AG08396 (cell line): ENCODE results near the gene ST3GAL5.

Experiments
- DNase-seq: peaks from one replicate; pipeline ENCODE4 v3.0.0; 2012; ENCODE audit warnings: low spot score, mixed read lengths

Gene ST3GAL5

DNA sequence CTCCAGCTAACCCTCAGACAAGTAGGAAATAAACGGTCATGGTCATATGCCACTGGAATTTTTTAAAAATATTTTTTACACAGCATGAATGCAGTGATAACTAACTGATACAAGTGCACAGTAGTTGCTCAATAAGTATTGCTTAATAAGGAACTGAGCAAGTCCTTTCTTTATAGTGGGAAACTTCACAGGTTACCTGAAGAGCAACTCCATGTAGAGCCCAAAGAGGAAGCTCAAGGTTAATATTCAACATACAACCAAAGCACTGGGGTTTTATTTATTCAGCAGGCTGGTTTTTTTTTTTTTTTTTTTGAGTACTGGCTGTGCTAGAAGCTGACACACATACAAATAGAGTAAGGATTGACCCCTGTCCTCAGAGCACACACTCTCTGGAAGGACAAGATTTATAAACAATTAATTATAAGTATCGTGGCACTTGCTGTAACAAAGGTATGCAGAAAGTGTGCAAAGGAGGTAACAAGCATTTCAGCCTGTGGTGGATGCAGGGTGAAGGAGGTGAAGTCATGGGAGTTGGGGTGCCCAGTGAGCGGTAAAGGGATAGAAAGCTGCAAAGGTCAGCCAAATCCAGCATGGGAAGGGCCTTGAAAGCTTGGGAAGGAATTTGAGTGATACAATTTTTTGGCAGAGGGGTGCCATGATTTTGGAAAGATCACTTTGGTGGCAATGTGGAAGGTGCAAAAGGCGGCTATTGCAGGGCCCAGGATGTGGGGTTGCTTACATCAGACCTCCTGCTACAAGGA is 82.3 kb downstream of the ST3GAL5 start:
- DNase-seq = no peak

DNA sequence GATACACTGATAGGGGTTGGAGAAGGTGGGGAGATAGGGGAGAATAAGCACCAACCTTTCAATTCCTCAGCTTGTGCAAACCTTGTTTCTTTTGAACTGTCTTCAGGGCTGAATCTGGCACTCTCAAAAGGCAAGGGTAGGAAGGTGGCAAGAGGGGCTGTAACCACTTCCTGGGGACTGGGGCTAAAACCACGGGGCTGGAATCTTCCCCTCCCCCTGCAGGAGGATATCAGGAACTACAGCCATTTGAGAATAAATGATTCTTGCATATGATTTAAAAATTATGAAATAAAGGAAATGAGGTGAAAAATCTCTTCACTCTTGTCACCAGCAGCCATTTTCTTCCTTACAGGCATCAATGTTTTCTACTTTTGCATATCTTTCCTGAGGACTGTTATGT is 84.2 kb downstream of the ST3GAL5 start:
- DNase-seq = no peak

DNA sequence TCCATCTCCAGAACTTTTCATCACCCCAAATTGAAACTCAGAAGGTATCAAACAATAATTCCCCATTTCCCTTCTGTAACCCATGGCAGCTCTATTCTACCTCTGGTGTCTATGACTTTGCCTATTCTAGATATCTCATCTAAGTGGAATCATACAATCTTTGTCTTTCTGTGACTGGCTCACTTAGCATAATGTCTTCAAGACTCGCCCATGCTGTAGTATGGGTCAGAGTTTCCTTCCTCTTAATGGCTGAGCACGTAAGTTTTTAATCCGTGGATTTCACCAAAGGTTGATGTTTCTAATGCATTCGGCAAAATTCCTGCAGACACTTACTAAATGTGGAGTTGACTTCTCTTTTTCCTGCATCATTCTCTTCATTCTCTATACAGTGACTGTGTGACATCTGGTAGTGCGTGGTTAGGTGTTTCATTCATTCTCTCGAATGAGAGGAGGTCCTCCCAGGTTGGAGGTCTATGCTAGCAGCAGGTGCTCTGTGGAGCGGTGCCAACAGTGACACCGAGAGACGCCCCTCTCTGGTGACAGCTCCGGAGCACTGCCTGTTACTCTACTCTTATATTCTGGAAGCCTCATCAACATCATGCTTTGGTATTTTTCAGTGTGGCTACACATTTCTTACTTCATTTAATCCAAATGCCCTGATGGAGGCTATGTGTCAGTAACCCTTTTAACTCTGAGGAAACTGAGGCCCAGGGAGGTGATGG is 84.9 kb downstream of the ST3GAL5 start:
- no peak for DNase-seq

DNA sequence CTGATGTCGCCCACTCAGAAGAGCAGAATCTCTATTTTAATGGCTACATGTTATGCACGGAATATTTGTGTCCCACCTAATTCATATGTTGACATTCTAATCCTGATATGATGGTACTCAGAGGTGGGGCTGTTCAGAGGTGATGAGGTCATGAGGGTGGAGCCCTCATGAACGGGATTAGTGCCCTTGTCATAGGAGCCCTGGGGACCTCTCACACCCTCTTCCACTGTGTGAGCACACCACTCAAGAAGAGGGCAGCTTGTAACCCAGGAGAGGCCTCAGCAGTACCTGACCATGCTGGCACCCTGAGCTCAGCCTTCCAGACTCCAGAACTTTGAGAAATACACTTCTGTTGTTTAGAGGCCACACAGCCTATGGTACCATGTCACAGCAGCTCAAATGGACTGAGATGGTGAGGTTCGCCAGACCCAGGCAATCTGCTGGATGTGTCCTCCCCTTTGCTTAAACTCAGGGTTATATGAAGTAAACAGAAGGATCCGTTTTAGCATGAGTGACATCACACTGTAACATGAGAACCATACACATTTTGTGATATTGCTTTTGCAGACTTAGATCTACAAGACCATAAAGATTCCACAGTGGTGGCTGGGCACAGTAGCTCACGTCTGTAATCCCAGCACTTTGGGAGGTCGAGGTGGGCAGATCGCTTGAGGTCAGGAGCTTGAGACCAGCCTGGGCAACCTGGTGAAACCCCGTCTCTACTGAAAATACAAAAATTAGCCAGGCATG is 86.3 kb downstream of the ST3GAL5 start:
- no peak for DNase-seq

DNA sequence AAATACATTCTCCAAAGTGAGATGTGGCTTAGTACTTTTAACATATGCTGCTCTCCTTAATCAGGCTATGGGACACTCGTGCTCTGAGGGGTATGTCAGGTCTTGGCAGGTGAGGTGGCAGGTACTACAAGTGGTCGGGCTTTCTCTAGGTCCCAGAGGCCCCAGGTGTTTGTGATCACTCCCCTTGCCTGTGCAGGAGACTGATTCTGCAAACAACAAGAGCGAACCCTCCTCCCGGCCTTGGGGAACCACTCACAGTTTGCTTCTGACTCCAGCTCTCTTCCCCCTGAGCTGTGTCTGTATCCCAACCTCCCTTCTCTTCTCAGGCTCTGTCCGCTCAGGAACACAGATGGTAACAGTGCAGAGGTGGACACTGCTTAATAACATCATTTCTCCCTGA is 86.9 kb downstream of the ST3GAL5 start:
- no peak for DNase-seq

DNA sequence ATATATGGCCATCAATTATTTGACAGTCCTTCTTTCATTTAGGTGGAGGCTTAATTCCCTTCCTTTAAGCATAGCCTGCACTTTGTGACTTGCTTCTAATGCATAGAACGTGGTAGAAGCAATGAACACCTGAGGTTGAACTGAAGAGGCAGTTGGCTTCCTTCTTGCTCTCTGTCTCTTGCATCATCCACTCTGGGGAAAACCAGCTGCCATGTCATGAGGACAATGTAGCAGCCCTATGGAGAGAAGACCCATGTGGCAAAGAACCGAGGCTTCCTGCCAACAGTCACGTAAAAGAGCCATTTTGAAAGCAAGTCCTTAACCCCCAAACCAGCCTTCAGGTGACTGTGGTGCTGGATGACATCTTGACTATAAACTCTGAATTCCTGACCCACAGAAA is 88.2 kb downstream of the ST3GAL5 start:
- DNase-seq = no peak

DNA sequence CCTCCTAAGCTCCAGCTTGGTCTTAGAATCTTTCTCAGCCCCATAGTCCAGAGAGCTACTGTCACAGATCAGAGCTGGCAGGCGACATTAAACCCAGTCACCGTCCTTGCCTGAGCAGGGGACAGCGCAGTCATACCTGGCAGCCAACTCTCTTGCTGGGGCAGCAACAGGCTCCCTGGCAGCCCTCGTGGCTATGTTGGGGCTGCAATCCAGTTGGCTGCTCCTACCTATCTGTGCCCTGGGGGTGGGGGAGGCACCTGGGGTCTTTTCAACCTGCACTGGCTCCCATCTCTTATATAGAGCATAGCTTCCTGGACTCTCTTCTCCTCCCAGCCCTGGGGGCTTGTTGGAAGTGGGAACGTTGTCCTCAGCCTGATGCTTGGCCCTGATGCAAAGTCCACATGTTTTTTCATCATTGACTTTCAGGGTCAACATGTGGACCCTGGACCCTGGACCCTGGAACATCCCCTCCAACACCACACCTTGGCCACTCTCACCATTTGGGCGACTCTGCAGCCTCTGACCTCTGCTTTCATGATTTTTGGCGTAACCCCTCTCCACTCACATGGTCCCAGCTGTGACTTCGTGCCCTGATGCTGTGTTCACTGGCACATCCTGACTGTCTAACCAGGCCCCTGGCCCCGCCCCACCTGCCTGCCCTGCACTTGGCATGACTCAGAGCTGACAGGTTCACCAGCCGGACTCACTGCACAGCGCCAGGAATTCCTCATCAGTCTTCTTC is 89.4 kb downstream of the ST3GAL5 start:
- no peak for DNase-seq

DNA sequence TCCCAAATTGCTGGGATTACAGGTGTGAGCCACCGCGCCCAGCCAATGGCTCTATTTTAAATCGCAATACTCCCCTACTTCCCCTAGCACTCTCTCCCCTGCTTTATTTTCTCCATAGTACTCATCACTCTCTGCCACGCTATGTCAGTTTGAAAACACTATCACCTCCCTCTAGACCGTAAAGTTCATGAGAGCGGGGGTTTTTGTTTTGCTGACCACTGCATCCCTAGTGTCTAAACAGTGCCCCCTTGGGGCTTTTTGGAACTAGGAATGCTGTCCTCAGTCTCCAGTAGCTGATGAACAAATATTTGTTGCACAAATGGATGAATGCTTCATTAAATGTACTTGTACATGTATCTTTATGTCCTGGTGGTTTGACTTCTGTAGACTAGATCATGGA is 90.9 kb downstream of the ST3GAL5 start:
- DNase-seq = no peak

DNA sequence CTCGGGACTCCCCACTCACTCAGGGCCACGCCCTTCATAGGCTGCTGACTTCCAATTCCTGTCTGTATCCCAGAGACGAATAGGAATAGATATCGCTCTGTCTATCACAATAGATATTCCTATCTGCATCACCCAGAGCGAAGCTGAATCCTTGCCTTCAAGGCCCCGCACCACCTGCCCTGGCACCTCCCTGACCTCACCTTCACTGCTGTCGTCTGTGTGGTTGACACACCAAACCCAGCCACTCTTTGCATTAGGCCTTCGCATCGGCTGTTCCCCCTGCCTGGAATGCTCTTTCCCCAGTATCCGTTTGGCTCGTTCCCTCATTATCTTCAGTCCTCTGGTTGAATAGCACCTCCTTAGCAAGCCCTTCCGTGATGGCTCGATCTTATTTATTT is 91.5 kb downstream of the ST3GAL5 start:
- DNase-seq = no peak

DNA sequence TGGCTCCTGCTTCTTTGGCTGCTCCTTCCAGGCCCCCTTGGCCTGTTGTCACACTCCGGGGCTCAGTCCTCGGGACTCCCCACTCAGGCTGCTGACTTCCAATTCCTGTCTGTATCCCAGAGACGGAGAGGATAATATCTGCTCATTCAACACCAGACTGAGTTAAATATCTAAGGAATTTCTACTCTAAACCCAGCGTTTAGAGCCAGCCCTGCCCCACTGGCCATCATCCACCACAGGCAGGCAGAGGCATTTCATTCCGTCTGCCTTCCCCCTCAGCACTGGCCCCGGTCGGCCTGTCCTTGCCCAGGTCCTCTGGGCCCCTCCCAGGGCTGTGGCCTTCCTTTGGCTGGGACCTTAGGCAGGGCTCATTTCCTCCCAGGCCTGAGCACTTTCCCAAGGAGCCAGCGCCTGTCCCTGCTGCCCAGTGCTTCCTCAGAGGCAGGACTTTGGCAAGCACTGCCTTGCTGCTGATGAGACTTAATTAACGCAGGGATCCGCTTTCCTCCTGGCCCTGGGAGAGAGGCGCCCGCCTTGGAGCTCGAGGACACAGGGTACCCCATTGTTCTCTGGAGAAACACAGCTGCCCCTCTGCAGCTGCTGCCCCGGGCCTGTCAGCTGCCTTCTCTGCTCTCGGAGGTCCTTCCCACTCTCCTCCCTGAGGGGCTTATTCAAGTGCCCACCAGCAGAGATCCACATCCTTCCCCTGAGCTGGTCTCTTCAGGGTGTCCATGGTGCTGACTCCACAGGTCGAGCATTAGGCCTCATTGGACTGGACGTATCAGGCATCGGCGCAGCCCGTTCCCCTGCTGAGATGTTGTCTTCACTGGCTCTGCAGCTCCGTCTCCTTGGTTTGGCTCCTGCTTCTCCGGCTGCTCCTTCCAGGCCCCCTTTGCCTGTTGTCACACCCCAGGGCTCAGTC is 92.2 kb downstream of the ST3GAL5 start:
- DNase-seq = peak; percentile 73

DNA sequence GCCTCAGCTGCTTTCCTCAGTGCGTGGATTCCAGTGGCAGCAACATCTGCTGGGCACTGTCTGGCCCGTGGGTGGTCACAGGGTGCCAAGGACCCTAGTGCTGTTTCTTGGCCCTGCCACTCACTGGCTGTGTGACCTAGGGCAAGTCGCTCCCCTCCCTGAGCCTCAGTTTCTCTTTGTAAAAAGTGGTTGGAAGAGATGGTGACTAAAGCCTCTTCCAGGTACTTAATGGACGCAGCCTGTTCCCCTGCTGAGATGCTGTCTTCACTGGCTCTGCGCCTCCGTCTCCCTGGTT is 92.8 kb downstream of the ST3GAL5 start:
- no peak for DNase-seq

DNA sequence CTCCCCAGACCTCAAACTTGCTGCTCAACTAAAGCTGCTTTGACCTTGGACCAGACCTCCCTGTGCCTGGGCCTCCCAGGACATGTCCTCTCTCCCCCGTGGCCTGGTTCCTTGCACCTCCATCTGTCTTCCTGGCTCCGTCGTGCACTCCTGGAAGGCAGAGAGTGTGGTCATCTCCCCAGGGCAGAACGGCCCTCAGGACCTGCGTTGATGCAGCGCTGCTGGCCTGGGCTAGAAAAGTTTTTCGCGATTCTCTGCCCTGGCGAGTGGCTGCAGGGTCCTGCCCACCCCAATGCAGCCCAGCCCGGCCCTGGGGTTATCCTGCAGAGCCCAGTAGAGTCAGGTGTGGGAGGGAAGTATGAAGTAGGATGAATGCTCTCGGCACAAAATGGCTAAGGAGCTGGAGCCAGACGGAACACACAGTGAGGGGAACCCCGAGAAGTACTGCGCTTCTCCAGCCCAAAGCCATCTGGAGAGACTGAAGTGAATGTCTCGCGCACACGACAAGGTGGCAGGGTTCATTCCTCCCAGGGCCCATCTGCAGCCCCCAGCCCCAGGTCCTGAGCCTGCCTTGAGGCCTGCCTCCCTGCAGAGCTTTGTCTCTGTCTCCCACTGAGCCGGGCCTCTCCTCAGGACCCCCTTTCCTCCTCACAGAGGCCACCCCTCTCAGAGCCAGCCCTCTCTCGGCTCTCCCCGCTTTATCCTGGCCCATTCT is 93.3 kb downstream of the ST3GAL5 start:
- DNase-seq = no peak

DNA sequence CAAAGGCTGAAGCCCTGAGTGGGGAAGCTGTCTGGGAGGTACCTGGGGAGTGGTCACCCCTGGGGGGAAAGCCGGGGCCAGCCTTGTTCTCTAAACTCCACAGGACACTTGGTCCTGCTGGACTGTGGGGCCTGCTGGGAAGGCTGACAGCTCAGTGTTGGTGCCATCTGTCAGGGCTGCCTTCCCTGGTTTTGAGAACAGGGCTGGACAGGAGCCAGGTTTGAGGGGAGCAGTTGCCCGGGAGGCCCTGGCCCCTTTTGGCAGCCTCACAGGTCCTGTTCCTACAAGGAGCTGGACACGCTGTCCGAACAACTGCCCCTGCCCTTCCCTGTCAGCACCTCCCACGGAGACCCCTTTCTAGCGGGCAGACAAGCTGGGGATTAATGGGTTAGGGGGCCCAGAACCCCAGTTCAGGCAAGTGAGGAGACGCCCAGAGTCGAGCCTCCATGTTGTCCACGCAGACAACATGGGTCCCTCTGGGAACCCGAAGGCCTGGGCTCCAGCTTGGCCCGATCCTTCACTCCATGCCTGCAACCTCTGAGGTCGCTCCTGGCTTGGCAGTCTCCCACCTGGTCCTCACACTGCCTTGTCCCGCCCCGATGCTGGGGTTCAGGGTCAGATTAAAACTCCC is 94.2 kb downstream of the ST3GAL5 start:
- DNase-seq = no peak

DNA sequence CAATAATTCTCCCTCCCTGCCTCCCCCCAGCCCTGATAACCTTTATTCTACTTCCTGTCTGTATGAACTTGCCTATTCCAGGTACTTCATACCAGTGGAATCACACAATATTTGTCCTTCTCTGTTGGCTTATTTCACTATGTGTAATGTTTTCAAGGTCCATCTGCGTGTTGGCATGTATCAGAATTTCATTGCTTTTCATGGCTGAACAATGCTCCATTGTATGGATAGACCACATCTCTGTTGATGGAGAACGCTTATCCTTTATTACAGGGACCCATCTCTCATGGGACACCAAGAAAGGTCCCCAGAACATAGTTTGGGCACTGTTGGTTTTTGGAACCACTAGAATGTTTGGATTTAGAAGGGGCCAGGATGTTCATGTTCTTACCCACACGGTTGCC is 94.8 kb downstream of the ST3GAL5 start:
- no peak for DNase-seq

DNA sequence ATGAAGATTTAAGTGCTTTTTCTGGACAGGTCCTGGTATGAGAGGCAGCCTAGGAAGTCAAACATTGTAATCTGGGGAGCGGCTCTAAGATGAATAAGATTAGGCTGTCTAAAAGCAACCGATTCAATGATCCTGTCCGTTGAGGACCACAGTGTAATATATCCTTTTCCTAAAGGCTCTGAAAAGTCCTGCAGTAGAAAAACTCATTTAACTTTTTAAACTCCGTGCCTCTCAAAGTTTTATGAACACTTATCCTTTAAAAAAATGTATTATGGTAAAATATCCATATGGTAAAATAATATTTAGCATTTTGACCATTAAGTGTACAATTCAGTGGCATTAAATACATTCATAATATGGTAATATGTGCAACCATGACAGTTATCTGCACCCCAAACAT is 95.2 kb downstream of the ST3GAL5 start:
- no peak for DNase-seq

DNA sequence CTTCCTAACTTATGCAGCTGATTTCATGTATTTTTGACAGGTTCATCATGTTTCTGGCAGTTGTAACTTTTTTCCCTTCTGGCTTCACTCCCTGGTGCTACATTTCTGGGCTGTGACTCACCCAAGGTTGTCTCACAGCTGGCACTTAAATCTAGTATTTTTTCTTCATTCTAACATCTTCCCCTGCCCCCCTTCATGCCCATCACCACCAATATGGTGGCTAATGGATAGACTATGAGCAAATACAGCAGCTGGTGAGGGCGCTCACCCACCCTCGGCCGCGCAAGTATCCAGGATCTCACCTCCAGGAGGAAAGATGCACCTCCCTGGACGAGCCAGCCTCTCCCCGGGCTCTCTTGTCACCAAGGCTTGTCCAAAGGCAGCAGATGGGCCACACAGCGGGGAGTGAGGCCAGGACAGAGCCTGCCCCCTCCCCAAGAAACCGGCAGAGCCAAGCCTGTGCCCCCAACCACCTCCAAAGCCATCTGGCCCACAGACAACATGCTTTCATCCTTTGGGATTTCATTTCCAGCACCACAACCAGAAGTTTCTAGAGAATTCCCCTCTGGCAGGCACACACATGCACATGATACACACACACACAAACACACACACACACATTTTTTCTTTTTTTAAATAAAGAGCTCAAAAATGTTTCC is 95.9 kb downstream of the ST3GAL5 start:
- peak; percentile 68 for DNase-seq

DNA sequence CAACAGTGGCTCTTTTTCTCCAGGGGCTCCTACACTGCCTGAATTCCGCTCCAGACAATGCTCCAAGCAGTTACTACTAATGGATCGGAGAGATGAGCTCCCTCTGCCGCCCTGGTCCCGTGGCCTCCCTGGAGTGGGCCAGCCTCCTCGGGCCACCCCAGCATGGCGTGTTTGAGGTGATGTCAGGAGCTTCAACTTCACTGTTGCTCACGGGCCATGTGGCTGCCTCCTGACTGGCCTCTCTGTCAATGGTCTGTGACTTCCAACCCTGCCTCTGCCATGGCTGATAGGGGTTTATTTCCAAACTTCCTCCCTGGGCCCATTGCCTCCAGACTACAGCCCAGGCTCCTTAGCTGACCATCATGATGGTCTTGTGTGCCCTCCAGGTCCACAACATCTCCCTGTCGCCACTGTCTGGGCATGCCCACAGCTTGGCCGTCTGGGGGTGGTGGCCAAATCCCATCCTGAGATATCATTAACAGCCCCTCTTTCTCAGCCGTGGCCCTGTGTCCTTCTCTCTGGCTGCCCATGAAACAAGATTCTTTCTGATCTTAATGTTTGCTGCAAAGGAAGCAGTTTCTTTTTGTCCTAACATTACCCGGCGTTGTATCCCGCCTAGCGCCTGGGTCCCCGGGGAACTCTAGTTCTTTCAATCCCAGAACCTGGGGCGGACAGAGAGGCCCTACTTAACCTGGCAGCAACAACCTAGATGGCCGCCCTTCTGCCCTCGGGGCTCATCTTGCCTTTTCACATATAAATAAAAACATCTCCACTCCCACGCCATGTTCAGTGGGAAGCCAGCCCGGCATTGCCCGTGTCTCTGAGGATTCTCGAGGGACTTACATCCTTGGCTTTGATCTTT is 96.9 kb downstream of the ST3GAL5 start:
- no peak for DNase-seq

DNA sequence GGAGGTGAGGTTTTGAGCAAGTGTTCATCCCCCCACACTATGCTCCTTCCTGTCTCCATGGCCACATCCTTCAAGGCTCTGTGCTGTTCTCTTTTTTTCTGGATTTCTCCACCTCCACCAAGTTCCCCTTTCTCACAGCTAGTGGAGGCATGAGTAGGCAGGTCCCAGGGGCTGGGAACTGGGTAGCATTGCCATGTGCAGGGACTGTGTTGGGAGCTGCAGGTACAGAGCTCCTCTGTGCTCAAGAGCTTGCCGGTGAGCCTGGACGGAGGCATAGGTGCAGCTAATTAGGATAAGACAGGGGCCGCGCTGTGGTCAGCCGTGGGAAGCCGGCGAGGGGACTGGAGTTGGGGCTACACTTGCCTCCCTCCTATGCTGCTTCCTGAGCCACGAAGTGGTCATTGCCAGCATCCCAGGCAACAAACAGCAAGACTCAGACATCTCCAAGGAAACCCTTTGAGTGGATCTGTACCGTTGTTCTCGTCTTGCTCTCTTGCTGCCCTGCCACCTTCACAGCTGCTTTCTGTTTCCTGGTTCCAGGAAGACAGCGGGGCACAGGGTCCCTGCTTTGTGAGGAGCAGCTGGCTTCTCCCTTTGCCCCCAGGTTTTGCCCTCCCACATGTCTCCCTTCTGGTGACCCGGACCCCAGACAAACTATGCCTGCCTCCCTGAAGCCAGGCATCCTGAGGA is 98.1 kb downstream of the ST3GAL5 start:
- no peak for DNase-seq
